ENCODE measurements around the gene SAMD15.

Gene SAMD15

DNA sequence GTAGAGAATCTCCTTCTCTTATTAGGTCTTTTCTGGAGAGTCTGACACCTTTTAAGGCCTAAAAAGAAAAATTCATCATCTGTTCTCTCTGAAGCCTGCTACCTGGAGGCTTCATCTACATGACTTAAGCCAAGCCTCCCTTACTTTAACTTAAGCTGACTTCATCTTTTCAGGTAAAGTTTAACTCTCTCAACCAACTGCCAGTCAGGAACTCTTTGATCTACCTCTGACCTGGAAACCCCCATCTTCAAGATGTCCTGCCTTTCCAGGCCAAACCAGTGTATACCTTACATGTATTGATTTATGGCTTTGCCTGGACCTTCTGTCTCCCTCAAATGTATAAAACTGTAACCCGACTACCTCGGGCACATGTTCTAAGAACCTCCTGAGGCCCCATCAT lies 38.9 kb upstream of the SAMD15 start:
- TF ChIP-seq POLR2AphosphoS5 (IDR thresholded peaks at IDR 0.05; ENCODE audit: low read depth, low read length) (no peak), REST (IDR thresholded peaks at IDR 0.05; ENCODE audit: insufficient read depth in 1 of 2, low read depth in 2 of 2, low read length in 2 of 2) (no peak), FOXP2 (optimal IDR thresholded peaks at IDR 0.05; ENCODE audit: borderline replicate concordance, extremely low read depth, extremely low read length, insufficient read depth) (no peak), SIN3A (IDR thresholded peaks at IDR 0.05; ENCODE audit: borderline replicate concordance, insufficient read depth, low read length) (no peak), TAF1 (IDR thresholded peaks at IDR 0.05; ENCODE audit: borderline replicate concordance, insufficient read depth, low read length) (no peak)

- TF ChIP-seq POLR2AphosphoS5 (IDR thresholded peaks at IDR 0.05; ENCODE audit: low read depth, low read length) (no peak), REST (IDR thresholded peaks at IDR 0.05; ENCODE audit: insufficient read depth in 1 of 2, low read depth in 2 of 2, low read length in 2 of 2) (no peak), TAF1 (IDR thresholded peaks at IDR 0.05; ENCODE audit: borderline replicate concordance, insufficient read depth, low read length) (no peak), SIN3A (IDR thresholded peaks at IDR 0.05; ENCODE audit: borderline replicate concordance, insufficient read depth, low read length) (no peak), FOXP2 (optimal IDR thresholded peaks at IDR 0.05; ENCODE audit: borderline replicate concordance, extremely low read depth, extremely low read length, insufficient read depth) (no peak)
These were observed 37.8 kb upstream of the SAMD15 start for GRCh38 chr14:77339407-77339806.

- TF ChIP-seq POLR2AphosphoS5 (IDR thresholded peaks at IDR 0.05; ENCODE audit: low read depth, low read length) (no peak), REST (IDR thresholded peaks at IDR 0.05; ENCODE audit: insufficient read depth in 1 of 2, low read depth in 2 of 2, low read length in 2 of 2) (no peak), FOXP2 (optimal IDR thresholded peaks at IDR 0.05; ENCODE audit: borderline replicate concordance, extremely low read depth, extremely low read length, insufficient read depth) (no peak), TAF1 (IDR thresholded peaks at IDR 0.05; ENCODE audit: borderline replicate concordance, insufficient read depth, low read length) (no peak), SIN3A (IDR thresholded peaks at IDR 0.05; ENCODE audit: borderline replicate concordance, insufficient read depth, low read length) (no peak)
These were observed 36.8 kb upstream of the SAMD15 start for GRCh38 chr14:77340389-77340788.

- TF ChIP-seq REST (IDR thresholded peaks at IDR 0.05; ENCODE audit: insufficient read depth in 1 of 2, low read depth in 2 of 2, low read length in 2 of 2) (no peak), SIN3A (IDR thresholded peaks at IDR 0.05; ENCODE audit: borderline replicate concordance, insufficient read depth, low read length) (no peak), POLR2AphosphoS5 (IDR thresholded peaks at IDR 0.05; ENCODE audit: low read depth, low read length) (no peak), FOXP2 (optimal IDR thresholded peaks at IDR 0.05; ENCODE audit: borderline replicate concordance, extremely low read depth, extremely low read length, insufficient read depth) (no peak), TAF1 (IDR thresholded peaks at IDR 0.05; ENCODE audit: borderline replicate concordance, insufficient read depth, low read length) (no peak)
These were observed 34.3 kb upstream of the SAMD15 start for GRCh38 chr14:77342726-77343397.
